DOHH2 (cell line): Measurements from ENCODE around the gene NOC4L.
"Not testable (repeated sequence)": the region's sequence is repeated elsewhere in the genome, so short reads cannot be mapped to it uniquely, and the experiment has no call there.

Experiments used
- H3F3A ChIP-seq: fragments of 200-600 bp; sonication (generic), shearing (Covaris generic); 2 replicates; pipeline ENCODE4 v1.6.0; 2016; ENCODE audit warnings: antibody characterized with exemption, mild to moderate bottlenecking; ENCODE audit not compliant: control insufficient read depth, insufficient read depth
- H3K27ac ChIP-seq: fragments of 200-600 bp; sonication (generic); 2 replicates; pipeline ENCODE4 v1.5.1; 2014; ENCODE audit warnings: low read depth, mild to moderate bottlenecking, low read length, moderate library complexity
- H3K27me3 ChIP-seq: fragments of 200-600 bp; sonication (generic); 2 replicates; pipeline ENCODE4 v1.6.1; 2014; ENCODE audit warnings: mild to moderate bottlenecking, low read length, mixed read lengths; ENCODE audit not compliant: control insufficient read depth
- H3K36me3 ChIP-seq: fragments of 200-600 bp; sonication (generic); 2 replicates; pipeline ENCODE4 v1.6.1; 2014; ENCODE audit warnings: mild to moderate bottlenecking, low read length, moderate library complexity, mixed read lengths; ENCODE audit not compliant: control insufficient read depth
- H3K4me1 ChIP-seq: fragments of 200-600 bp; sonication (generic); 2 replicates; pipeline ENCODE4 v1.6.1; 2014; ENCODE audit warnings: mild to moderate bottlenecking, low read length, mixed read lengths; ENCODE audit not compliant: control insufficient read depth
- H3K4me2 ChIP-seq: fragments of 200-600 bp; sonication (generic); 2 replicates; pipeline ENCODE4 v1.6.0; 2014; ENCODE audit warnings: mild to moderate bottlenecking, low read length, moderate library complexity
- H3K4me3 ChIP-seq: fragments of 200-600 bp; sonication (generic); 2 replicates; pipeline ENCODE4 v1.5.1; 2014; ENCODE audit warnings: mild to moderate bottlenecking, low read length, mixed read lengths
- H3K79me2 ChIP-seq: fragments of 200-600 bp; sonication (generic); 2 replicates; pipeline ENCODE4 v1.6.1; 2014; ENCODE audit warnings: mild to moderate bottlenecking, low read length, mixed read lengths; ENCODE audit not compliant: control insufficient read depth
- H3K9me2 ChIP-seq: fragments of 200-600 bp; sonication (generic); replicated peaks from 2 replicates; pipeline ENCODE4 v1.6.1; 2014; ENCODE audit warnings: mild to moderate bottlenecking, low read length, mixed read lengths; ENCODE audit not compliant: control insufficient read depth
- H3K9me3 ChIP-seq: fragments of 200-600 bp; sonication (generic); 2 replicates; pipeline ENCODE4 v1.6.1; 2014; ENCODE audit warnings: antibody characterized with exemption, low read length, mixed read lengths; ENCODE audit not compliant: control insufficient read depth, insufficient read depth
- H4K20me1 ChIP-seq: fragments of 200-600 bp; sonication (generic); 2 replicates; pipeline ENCODE4 v1.6.0; 2014; ENCODE audit warnings: low read depth, mild to moderate bottlenecking, antibody characterized with exemption, low read length, moderate library complexity; ENCODE audit not compliant: control insufficient read depth, insufficient read depth
- CTCF ChIP-seq: fragments of 200-600 bp; sonication (generic); IDR thresholded peaks from one replicate; pipeline ENCODE4 v1.5.1; 2014; ENCODE audit warnings: antibody characterized with exemption, mild to moderate bottlenecking, low read depth, low read length; ENCODE audit not compliant: poor library complexity, severe bottlenecking
- EZH2phosphoT487 ChIP-seq: fragments of 200-600 bp; sonication (generic); IDR thresholded peaks from 2 replicates; pipeline ENCODE4 v1.6.1; 2017; ENCODE audit warnings: borderline replicate concordance, mild to moderate bottlenecking, antibody characterized with exemption, low read length, moderate library complexity, mixed read lengths

Gene NOC4L

GRCh38 chr12:132147423-132148367 lies 3.4 kb downstream of the NOC4L start:
- Histone ChIP-seq H3K9me3 (no peaks in the 10 kb centered on the region), H3K4me2 (no peak overlapping the region), H4K20me1 (peaks cover 8% of the 10 kb centered on the region), H3K36me3 (peaks cover 49% of the 10 kb centered on the region), H3K4me3 (no peak overlapping the region), H3K27ac (no peak overlapping the region), H3K79me2 (peaks cover 57% of the 10 kb centered on the region), H3K9me2 (no peaks in the 10 kb centered on the region), H3F3A (no peaks in the 10 kb centered on the region), H3K4me1 (peaks cover 14% of the 10 kb centered on the region), H3K27me3 (no peaks in the 10 kb centered on the region)
- no peak for TF ChIP-seq EZH2phosphoT487
- TF ChIP-seq CTCF, result no peak

GRCh38 chr12:132148368-132149045 lies 4.2 kb downstream of the NOC4L start:
- no peak overlapping the region for H3K27ac ChIP-seq
- no peak overlapping the region for H3K4me3 ChIP-seq
- peaks cover 8% of the 10 kb centered on the region for H4K20me1 ChIP-seq
- H3F3A ChIP-seq, result no peaks in the 10 kb centered on the region
- no peaks in the 10 kb centered on the region for H3K27me3 ChIP-seq
- peaks cover 45% of the 10 kb centered on the region for H3K36me3 ChIP-seq
- no peaks in the 10 kb centered on the region for H3K9me3 ChIP-seq
- TF ChIP-seq EZH2phosphoT487 (no peak), CTCF (no peak)
- H3K4me1 ChIP-seq, result peaks cover 9% of the 10 kb centered on the region
- no peak overlapping the region for H3K4me2 ChIP-seq
- no peaks in the 10 kb centered on the region for H3K9me2 ChIP-seq
- H3K79me2 ChIP-seq, result peaks cover 49% of the 10 kb centered on the region

- H3K27me3 ChIP-seq, H3K9me2 ChIP-seq, H3K9me3 ChIP-seq, H3K27ac ChIP-seq, H3K4me3 ChIP-seq, H4K20me1 ChIP-seq, H3K4me2 ChIP-seq, H3K4me1 ChIP-seq, H3F3A ChIP-seq: not testable (repeated sequence)
- Histone ChIP-seq H3K36me3 (peaks cover 43% of the 10 kb centered on the region), H3K79me2 (peaks cover 39% of the 10 kb centered on the region)
Measured at GRCh38 chr12:132149526-132149925, 5.3 kb downstream of the NOC4L start.

GRCh38 chr12:132150780-132151144 lies 6.5 kb downstream of the NOC4L start:
- Histone ChIP-seq H3K4me3 (no peak overlapping the region), H3K4me1 (no peaks in the 10 kb centered on the region; the same call in 1 of the 2 replicates), H3K36me3 (peaks cover 48% of the 10 kb centered on the region), H4K20me1 (no peaks in the 10 kb centered on the region), H3K4me2 (no peak overlapping the region), H3K9me2 (no peaks in the 10 kb centered on the region), H3K79me2 (peaks cover 26% of the 10 kb centered on the region), H3F3A (peaks cover under 1% of the 10 kb centered on the region; the same call in 1 of the 2 replicates), H3K27ac (no peak overlapping the region), H3K27me3 (no peaks in the 10 kb centered on the region), H3K9me3 (peaks cover 4% of the 10 kb centered on the region)
- no peak for TF ChIP-seq CTCF
- no peak for TF ChIP-seq EZH2phosphoT487
